Endometrial microvascular endothelial cells (primary cell): ENCODE data around the gene RBBP4. TPM values are rescaled to one million over a fixed set of nuclear protein-coding genes. Genes with fewer than 3 reads are reported as not detected.
"Not testable (repeated sequence)": the region's sequence is repeated elsewhere in the genome, so short reads cannot be mapped to it uniquely, and the experiment has no call there.

ENCODE experiments used
- in situ Hi-C: cut with HindIII; loops from 2 replicates; pipeline ENCODE4 v1.10.0; 2017; ENCODE audit warnings: low sequenced_read_pairs, low pct_unique_long_range_greater_than_20kb; ENCODE audit errors: inconsistent ontology term
- total RNA-seq: library from RNA; depleted of rRNA; stranded (reverse); fragments of >200 nt; gene quantifications from one replicate; pipeline ENCODE4 v1.2.3, GENCODE V29; 2015; ENCODE audit errors: inconsistent ontology term

The RBBP4 gene
- total RNA-seq: 163 TPM

GRCh38 chr1:32650752-32651460 is at the start of gene RBBP4:
RBBP4 (plus strand) TSS chr1:32651208; CDS start chr1:32651307, 99 bp downstream.
- in situ Hi-C loops: no loop called here

- in situ Hi-C loops: no loop called here
These were observed 45.1 kb upstream of the RBBP4 start for GRCh38 chr1:32605711-32606424.

DNA sequence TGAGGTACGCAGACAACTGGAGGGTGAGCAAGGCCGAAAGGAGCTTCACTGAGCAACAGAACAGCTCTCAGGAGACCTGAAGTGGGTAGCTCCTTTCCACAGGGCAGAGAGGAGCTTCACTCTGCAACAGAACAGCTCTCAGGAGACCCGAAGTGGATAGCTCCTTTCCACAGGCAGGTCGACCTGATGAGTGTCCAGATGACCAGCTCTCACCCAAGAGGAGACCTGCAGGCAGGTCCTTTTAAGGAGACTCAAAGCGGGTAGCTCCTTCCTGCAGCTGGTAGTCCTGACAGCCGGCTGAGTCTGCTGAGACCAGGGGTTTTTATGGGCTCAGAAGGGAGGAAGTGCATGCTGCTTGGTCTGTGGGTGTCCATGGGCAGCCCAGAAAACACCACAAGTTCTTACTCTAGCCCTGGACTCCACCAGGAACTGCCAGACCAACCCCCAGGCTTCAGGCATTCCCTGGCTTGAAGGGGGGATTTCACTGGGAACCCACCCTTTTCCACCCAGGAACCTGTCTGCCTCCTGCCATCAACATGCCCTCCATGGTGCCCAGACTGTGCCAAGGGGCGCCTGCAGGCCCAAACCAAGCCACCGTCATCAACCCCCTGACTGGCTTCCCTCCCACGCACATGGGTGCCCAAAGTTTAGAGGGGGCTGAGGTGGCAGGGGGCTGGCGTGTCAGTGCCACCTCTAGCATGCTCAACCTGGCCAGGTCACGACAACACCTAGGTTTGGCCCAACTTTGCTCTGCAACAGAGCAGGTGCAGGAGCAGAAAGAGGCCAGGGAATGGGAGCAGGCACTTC is 44.2 kb upstream of the RBBP4 start:
- in situ Hi-C loops: no loop called here

GRCh38 chr1:32609180-32609579 is 41.8 kb upstream of the RBBP4 start:
- in situ Hi-C loops: no loop called here

- in situ Hi-C loops: no loop called here
These were observed 39.2 kb upstream of the RBBP4 start for GRCh38 chr1:32611859-32612188.

GRCh38 chr1:32612189-32612881 is 38.7 kb upstream of the RBBP4 start:
- in situ Hi-C loops: no loop called here

GRCh38 chr1:32613472-32613871 is 37.5 kb upstream of the RBBP4 start:
- in situ Hi-C loops: no loop called here

DNA sequence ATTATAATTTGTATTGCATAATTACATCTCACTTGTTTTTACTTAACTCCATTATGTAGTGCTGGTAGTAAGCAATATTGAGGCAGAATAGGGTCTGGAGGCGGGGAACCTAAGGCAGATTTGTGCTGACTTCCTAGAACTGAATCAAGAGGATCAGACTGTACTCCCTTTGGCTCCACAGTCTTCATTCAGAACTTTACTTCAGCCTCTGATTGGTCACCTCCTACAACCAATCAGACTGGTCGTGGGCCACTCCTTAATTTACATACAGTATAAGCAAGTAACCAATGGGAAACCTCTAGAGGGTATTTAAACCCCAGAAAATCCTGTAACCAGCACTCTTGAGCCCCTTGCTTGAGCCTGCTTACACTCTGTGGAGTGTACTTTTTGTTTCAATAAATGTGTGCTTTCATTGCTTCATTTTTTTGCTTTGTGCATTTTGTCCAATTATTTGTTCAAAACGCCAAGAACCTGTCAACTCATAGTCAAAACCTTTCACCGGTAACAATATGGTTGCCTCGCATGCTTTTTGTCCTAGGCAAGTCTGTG is 32.3 kb upstream of the RBBP4 start:
- in situ Hi-C loops: no loop called here

DNA sequence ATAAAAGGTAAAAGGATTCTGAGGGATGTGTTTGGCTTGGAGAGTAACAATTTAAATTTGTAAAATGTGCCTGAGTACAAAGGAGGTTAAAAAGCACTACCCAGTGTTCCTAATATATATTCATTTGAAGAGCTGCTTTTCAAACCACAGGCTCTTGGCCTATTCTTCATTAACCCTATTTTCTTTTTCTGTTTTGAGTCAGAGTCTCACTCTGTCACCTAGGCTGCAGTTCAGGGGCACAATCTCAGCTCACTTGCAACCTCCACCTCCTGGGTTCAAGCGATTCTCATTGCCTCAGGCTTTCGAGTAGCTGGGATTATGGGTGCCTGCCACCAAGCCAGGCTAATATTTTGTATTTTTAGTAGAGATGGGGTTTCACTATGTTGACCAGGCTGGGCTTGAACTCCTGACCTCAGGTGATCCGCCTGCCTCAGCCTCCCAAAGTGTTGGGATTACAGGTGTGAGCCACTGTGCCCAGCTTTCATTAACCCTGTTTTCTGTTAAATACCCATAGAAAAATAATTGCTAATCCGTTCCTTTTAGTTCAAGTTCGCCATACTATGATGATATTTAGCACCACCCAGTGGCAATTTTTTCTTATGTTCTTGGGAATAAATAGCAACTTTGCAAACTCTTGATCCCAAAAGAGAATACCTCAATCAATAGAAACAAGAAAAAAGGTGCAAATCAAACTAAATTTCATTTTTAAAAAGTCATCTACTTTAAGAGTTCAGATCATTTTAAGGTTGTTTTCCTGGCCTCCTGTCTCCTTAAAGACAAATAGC is 31.1 kb upstream of the RBBP4 start:
- in situ Hi-C loops: no loop called here

GRCh38 chr1:32622205-32622604 is 28.8 kb upstream of the RBBP4 start:
- in situ Hi-C loops: no loop called here

DNA sequence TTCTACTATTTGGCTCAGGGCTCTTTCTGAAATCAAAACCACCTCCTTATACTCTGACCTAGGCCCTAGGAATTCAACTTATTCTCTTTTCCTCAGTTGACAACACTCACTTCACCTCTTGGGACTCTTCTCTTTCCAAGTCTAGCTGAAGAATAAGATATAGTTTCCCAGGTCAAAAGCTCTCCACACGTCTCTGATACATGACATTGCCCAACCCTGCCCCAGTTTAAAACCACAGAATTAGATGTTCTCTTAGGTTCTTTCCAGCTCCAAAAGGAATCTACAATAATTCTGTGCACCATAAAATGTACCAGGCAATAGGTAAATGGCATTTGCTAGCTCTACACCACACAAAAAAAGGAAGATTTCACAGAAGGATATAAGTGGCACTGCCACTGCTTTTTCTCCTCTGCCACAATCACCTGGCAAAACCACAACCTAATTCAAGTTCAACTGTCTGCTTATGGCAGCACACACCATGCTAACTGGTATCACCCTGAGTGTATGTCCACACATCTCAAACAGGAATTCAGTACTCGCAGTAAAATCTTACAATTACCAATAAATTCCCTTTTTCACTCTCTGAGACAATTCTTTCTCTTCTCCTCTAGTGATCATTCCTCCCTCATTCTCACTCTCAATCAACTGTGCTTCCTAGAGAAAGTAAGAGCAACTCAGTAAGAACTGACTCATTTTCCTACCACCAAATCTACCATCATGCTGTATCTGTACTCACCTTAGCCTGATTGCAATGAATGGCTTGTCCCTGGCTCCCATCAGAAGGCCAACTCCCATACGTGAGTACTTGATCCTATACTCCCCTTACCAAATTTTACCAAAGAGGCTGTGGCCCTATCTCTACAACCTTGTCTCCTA is 28.0 kb upstream of the RBBP4 start:
- in situ Hi-C loops: no loop called here

- in situ Hi-C loops: no loop called here
These were observed 27.2 kb upstream of the RBBP4 start for GRCh38 chr1:32623775-32624174.

DNA sequence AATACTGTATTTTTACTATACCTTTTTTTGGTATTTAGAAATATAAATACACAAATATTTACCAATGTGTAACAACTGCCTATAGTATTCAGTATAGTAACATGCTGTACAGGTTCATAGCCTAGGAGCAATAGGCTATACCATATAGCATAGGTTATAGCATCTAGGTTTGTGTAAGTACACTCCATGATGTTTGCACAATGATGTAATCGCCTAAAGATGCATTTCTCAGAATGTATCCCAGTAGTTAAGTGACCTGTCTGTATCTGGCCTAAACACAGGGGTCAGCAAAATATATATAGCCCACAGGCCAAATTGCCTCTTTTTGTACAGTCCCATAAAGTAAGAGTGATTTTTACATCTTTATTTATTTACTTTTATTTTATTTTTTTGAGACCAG is 24.8 kb upstream of the RBBP4 start:
- in situ Hi-C loops: no loop called here

- in situ Hi-C loops: no loop called here
These were observed 23.3 kb upstream of the RBBP4 start for GRCh38 chr1:32627596-32628162.

GRCh38 chr1:32630173-32630572 is 20.8 kb upstream of the RBBP4 start:
- in situ Hi-C loops: not testable (repeated sequence)

DNA sequence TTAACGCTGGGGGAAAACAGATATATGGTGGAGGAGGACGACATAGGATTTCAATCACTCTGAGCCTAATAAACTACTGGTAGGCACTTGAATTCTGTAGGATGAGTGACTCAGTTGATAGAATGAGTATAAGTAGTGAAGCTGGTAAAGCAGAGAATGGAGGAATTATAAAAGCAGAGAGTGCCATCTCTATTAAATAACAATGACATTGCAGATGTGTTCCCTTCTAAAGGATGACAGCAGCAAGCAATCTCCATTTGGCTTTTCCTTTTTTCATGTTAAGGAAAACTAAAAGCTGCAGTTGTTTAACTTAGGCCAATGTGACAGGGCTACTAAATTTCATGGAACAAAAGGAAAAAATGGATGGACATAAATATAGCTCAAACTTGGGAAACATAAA is 18.2 kb upstream of the RBBP4 start:
- in situ Hi-C loops: no loop called here
